ENCODE results near the gene KIF1B.

DNA sequence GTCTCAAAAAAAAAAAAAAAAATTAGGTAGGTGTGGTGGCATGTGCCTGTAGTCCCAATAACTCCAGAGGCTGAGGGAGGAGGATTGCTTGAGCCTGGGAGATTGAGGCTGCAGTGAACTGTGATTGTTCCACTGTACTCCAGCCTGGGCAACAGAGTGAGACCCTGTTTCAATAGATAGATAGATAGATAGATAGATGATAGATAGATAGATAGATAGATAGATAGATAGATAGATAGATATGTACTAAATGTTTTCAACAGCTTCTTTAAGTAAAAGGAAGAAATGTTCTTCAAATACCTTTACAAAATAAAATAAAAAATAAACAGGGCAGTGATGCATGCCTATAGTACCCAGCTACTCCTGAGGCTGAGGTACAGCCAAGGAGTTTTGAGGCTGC, 9.8 kb downstream of the KIF1B start:
- TF ChIP-seq, protein P1, sequence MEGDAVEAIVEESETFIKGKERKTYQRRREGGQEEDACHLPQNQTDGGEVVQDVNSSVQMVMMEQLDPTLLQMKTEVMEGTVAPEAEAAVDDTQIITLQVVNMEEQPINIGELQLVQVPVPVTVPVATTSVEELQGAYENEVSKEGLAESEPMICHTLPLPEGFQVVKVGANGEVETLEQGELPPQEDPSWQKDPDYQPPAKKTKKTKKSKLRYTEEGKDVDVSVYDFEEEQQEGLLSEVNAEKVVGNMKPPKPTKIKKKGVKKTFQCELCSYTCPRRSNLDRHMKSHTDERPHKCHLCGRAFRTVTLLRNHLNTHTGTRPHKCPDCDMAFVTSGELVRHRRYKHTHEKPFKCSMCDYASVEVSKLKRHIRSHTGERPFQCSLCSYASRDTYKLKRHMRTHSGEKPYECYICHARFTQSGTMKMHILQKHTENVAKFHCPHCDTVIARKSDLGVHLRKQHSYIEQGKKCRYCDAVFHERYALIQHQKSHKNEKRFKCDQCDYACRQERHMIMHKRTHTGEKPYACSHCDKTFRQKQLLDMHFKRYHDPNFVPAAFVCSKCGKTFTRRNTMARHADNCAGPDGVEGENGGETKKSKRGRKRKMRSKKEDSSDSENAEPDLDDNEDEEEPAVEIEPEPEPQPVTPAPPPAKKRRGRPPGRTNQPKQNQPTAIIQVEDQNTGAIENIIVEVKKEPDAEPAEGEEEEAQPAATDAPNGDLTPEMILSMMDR (IDR thresholded peaks at IDR 0.05): no peak
- TF ChIP-seq POLR2A (IDR thresholded peaks at IDR 0.05; ENCODE audit: low read depth) (no peak), EP300 (IDR thresholded peaks at IDR 0.05) (no peak), POLR2AphosphoS5 (IDR thresholded peaks at IDR 0.05) (no peak)
